Mesenchymal stem cell (in vitro differentiated cells and primary cell): ENCODE results near the gene DLX1.
"Not testable (repeated sequence)": the region's sequence is repeated elsewhere in the genome, so short reads cannot be mapped to it uniquely, and the experiment has no call there.

Source experiments
- DNase-seq: peaks from one replicate; pipeline ENCODE4 v3.0.0-alpha.2; 2013
- H2AFZ ChIP-seq: one replicate; pipeline ENCODE4 v1.6.1; 2013; ENCODE audit warnings: low read depth, mild to moderate bottlenecking, control low read depth, inconsistent platforms, low read length, moderate library complexity
- H2AK5ac ChIP-seq: 2 replicates; pipeline ENCODE4 v1.6.1; 2013; ENCODE audit warnings: low read length, moderate library complexity, mild to moderate bottlenecking, inconsistent platforms; ENCODE audit not compliant: severe bottlenecking
- H2BK120ac ChIP-seq: one replicate; pipeline ENCODE4 v1.6.1; 2013; ENCODE audit warnings: low read depth, mild to moderate bottlenecking, inconsistent platforms, low read length, moderate library complexity
- H2BK12ac ChIP-seq, 2 experiments: one replicate each; pipeline ENCODE4 v1.6.1; 2013; ENCODE audit warnings: inconsistent platforms in 2 of 2, low read length in 2 of 2, mild to moderate bottlenecking in 2 of 2, moderate library complexity in 2 of 2, control low read depth in 1 of 2
- H2BK15ac ChIP-seq: one replicate; pipeline ENCODE4 v1.6.1; 2013; ENCODE audit warnings: mild to moderate bottlenecking, low read depth, inconsistent platforms; ENCODE audit not compliant: poor library complexity, severe bottlenecking
- H2BK5ac ChIP-seq: 2 replicates; pipeline ENCODE4 v1.6.1; 2013; ENCODE audit warnings: low read depth, mild to moderate bottlenecking, low read length, control low read depth, inconsistent platforms; ENCODE audit not compliant: poor library complexity, severe bottlenecking
- H3K14ac ChIP-seq, 2 experiments: one replicate each; pipeline ENCODE4 v1.6.1; 2013; ENCODE audit warnings: inconsistent platforms in 2 of 2, low read length in 2 of 2, control low read depth in 1 of 2, mild to moderate bottlenecking in 1 of 2, moderate library complexity in 1 of 2
- H3K18ac ChIP-seq, 2 experiments: one replicate each; pipeline ENCODE4 v1.6.1; 2013; ENCODE audit warnings: inconsistent platforms in 2 of 2, low read length in 2 of 2, control low read depth in 1 of 2, low read depth in 1 of 2, mild to moderate bottlenecking in 1 of 2
- H3K23ac ChIP-seq, 2 experiments: one replicate each; pipeline ENCODE4 v1.6.1; 2013; ENCODE audit warnings: inconsistent platforms in 2 of 2, low read length in 2 of 2, mild to moderate bottlenecking in 2 of 2, moderate library complexity in 2 of 2, control low read depth in 1 of 2
- H3K27ac ChIP-seq: 2 replicates; pipeline ENCODE4 v1.5.1; 2013; ENCODE audit warnings: mild to moderate bottlenecking, moderate library complexity, low read length, control low read depth, inconsistent platforms; ENCODE audit not compliant: poor library complexity, severe bottlenecking
- H3K27me3 ChIP-seq, 2 experiments: 2 replicates each; pipeline versions ENCODE4 v1.6.1 to v1.7.0; 2013; ENCODE audit warnings: low read length in 2 of 2, mild to moderate bottlenecking in 2 of 2, moderate library complexity in 2 of 2, control low read depth in 1 of 2, inconsistent platforms in 1 of 2; ENCODE audit not compliant: control insufficient read depth in 1 of 2, insufficient read depth in 1 of 2
- H3K36me3 ChIP-seq, 2 experiments: 2 replicates each; pipeline versions ENCODE4 v1.6.1 to v1.7.0; 2013; ENCODE audit warnings: low read length in 2 of 2, control low read depth in 1 of 2, inconsistent platforms in 1 of 2, low read depth in 1 of 2, mild to moderate bottlenecking in 1 of 2; ENCODE audit not compliant: insufficient read depth in 2 of 2, control insufficient read depth in 1 of 2
- H3K4ac ChIP-seq, 2 experiments: one replicate each; pipeline ENCODE4 v1.6.1; 2013; ENCODE audit warnings: inconsistent platforms in 2 of 2, low read length in 2 of 2, mild to moderate bottlenecking in 2 of 2, moderate library complexity in 2 of 2, control low read depth in 1 of 2, low read depth in 1 of 2
- H3K4me1 ChIP-seq: 2 replicates; pipeline ENCODE4 v1.6.1; 2013; ENCODE audit warnings: low read depth, low read length, control low read depth; ENCODE audit not compliant: control insufficient read depth, insufficient read depth
- H3K4me2 ChIP-seq: 2 replicates; pipeline ENCODE4 v1.6.1; 2013; ENCODE audit warnings: low read length, mild to moderate bottlenecking, inconsistent platforms; ENCODE audit not compliant: poor library complexity, severe bottlenecking
- H3K4me3 ChIP-seq, 2 experiments: 2 replicates each; pipeline versions ENCODE4 v1.5.1 to v1.7.0; 2013; ENCODE audit warnings: low read length in 2 of 2, mild to moderate bottlenecking in 2 of 2, control low read depth in 1 of 2, low read depth in 1 of 2; ENCODE audit not compliant: insufficient read depth in 1 of 2
- H3K79me1 ChIP-seq: replicated peaks from 2 replicates; pipeline ENCODE4 v1.6.1; 2013; ENCODE audit warnings: mild to moderate bottlenecking, control low read depth, low read length, inconsistent platforms; ENCODE audit not compliant: poor library complexity, severe bottlenecking
- H3K9ac ChIP-seq: 2 replicates; pipeline ENCODE4 v1.7.0; 2013; ENCODE audit warnings: mild to moderate bottlenecking, low read length, moderate library complexity
- H3K9me3 ChIP-seq: 2 replicates; pipeline ENCODE4 v1.7.0; 2013; ENCODE audit warnings: mild to moderate bottlenecking, low read length; ENCODE audit not compliant: control insufficient read depth
- H4K8ac ChIP-seq: one replicate; pipeline ENCODE4 v1.6.1; 2013; ENCODE audit warnings: inconsistent platforms, mild to moderate bottlenecking, low read length, moderate library complexity
- H4K91ac ChIP-seq: one replicate; pipeline ENCODE4 v1.6.1; 2013; ENCODE audit warnings: mild to moderate bottlenecking, low read length, inconsistent platforms
- WGBS: methylation state at CpG from one replicate; pipeline ENCODE4 v1.1.7; 2013; ENCODE audit warnings: mixed read lengths; 5-methylcytosine and 5-hydroxymethylcytosine counted together

DLX1 gene

DNA sequence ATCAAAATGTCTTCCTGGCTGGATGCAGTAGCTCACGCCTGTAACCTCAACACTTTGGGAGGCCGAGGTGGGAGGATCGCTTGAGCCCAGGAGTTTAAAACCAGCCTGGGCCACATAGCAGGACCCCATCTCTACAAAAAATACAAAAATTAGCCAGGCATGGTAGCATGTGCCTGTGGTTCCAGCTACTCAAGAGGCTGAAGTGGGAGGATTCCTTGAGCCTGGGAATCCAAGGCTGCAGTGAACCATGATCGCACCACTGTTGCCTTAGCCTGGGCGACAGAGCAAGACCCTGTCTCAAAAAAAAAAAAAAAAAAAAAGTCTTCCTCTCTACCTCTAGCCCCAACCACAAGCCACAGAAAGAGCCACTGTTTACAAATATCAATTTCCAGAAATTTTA lies 25.2 kb upstream of the DLX1 start:
- WGBS, result 100% methylated on average over 5 of the region's 5 CpGs
- H3K4me1 ChIP-seq, H3K9me3 ChIP-seq, H3K18ac ChIP-seq, H3K4ac ChIP-seq, H4K91ac ChIP-seq, H3K9ac ChIP-seq, H2BK120ac ChIP-seq, H2AFZ ChIP-seq, H3K4me3 ChIP-seq, H3K4me2 ChIP-seq, H3K27ac ChIP-seq, H4K8ac ChIP-seq, H2BK5ac ChIP-seq, H3K14ac ChIP-seq, H2BK12ac ChIP-seq, H3K36me3 ChIP-seq, H2BK15ac ChIP-seq, DNase-seq, H3K23ac ChIP-seq, H2AK5ac ChIP-seq, H3K27me3 ChIP-seq, H3K79me1 ChIP-seq: not testable (repeated sequence)

DNA sequence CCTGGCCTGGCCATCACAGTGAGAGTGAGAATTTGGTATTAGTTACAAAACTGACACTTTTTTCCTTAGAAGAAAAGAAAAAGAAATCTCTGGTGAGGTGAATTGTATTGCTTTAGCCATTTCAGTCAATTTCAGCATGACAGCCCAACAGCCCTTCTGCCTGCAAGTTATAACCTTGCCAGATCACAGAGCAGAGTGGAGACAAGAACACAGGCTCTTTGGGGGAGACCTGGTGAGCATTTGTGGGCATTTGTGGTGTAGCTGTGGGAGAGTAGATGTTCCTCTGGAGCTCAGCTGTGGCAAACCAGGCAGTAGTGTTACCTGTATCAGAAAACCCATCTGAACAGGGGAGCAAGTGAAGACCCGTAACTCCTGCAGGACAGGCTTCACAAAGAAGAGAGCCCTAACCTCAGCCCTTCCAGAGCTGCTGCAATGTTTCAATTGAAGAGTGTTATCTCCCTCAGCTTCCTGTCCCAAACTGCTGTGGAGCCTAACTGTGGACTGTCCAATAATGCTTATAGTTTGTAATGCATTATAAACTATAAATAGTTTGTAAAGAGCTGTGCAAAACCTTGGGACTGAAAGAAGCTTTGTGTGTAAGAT lies 22.8 kb upstream of the DLX1 start:
- Histone ChIP-seq H3K9me3 (no peaks in the 10 kb centered on the region), H2BK12ac (no peak overlapping the region), H2BK120ac (no peak overlapping the region), H2AFZ (no peak overlapping the region), H2BK15ac (no peak overlapping the region), H3K18ac (no peak overlapping the region), H2AK5ac (no peak overlapping the region), H3K4ac (no peak overlapping the region), H4K8ac (no peak overlapping the region), H2BK5ac (no peak overlapping the region), H3K9ac (no peak overlapping the region), H3K23ac (no peak overlapping the region), H3K79me1 (no peaks in the 10 kb centered on the region), H3K4me3 (no peak overlapping the region), H3K27ac (no peak overlapping the region), H4K91ac (no peak overlapping the region), H3K27me3 (no peaks in the 10 kb centered on the region), H3K36me3 (no peaks in the 10 kb centered on the region), H3K4me1 (no peaks in the 10 kb centered on the region), H3K4me2 (no peak overlapping the region), H3K14ac (no peak overlapping the region)
- no peak for DNase-seq
- WGBS, result 82% methylated on average over 1 of the region's 1 CpG

DNA sequence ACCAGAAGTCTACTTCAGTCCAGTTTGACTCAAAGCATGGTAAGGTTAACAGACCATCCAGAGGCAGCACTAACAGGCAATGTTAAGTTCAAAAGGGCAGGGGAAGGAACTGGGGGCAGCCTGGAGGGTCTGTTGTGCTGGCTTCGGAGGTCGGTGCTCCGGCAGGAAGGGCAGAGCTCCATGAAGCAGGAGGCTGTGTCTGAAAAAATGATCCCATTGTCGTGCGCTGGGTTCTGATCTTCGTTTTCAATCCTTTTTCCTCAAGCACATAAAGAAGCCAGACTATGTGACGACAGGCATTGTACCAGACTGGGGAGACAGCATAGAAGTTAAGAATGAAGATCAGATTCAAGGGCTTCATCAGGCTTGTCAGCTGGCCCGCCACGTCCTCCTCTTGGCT lies 21.9 kb upstream of the DLX1 start:
- Histone ChIP-seq H3K27ac (no peak overlapping the region), H3K23ac (no peak overlapping the region), H4K91ac (no peak overlapping the region), H2AK5ac (no peak overlapping the region), H3K4me2 (no peak overlapping the region), H2BK12ac (no peak overlapping the region), H3K79me1 (no peaks in the 10 kb centered on the region), H3K4me3 (no peak overlapping the region), H3K4ac (no peak overlapping the region), H4K8ac (no peak overlapping the region), H3K9ac (no peak overlapping the region), H3K14ac (no peak overlapping the region), H2BK5ac (no peak overlapping the region), H3K27me3 (no peaks in the 10 kb centered on the region), H2AFZ (no peak overlapping the region), H2BK120ac (no peak overlapping the region), H3K4me1 (no peaks in the 10 kb centered on the region), H3K36me3 (no peaks in the 10 kb centered on the region), H3K18ac (no peak overlapping the region), H3K9me3 (no peaks in the 10 kb centered on the region), H2BK15ac (no peak overlapping the region)
- DNase-seq, result no peak
- 56% methylated on average over 7 of the region's 9 CpGs for WGBS

GRCh38 chr2:172065111-172065510 lies 20.2 kb upstream of the DLX1 start:
- H2AK5ac ChIP-seq, result no peak overlapping the region

More at GRCh38 chr2:172065111-172065510, 20.2 kb upstream of the DLX1 start:
- Histone ChIP-seq H3K79me1 (no peaks in the 10 kb centered on the region), H3K27me3 (no peaks in the 10 kb centered on the region), H2BK15ac (no peak overlapping the region), H3K27ac (no peak overlapping the region), H4K8ac (no peak overlapping the region), H2AFZ (no peak overlapping the region), H2BK12ac (no peak overlapping the region), H3K4me1 (no peaks in the 10 kb centered on the region), H3K9ac (no peak overlapping the region), H2BK120ac (no peak overlapping the region), H3K18ac (no peak overlapping the region), H4K91ac (no peak overlapping the region), H3K36me3 (no peaks in the 10 kb centered on the region), H3K4ac (no peak overlapping the region), H3K9me3 (no peaks in the 10 kb centered on the region), H3K23ac (no peak overlapping the region), H3K14ac (no peak overlapping the region), H3K4me2 (no peak overlapping the region), H2BK5ac (no peak overlapping the region), H3K4me3 (no peak overlapping the region)
- no peak for DNase-seq
- WGBS, result 96% methylated on average over 3 of the region's 4 CpGs
